MM.1S (cell line): ENCODE data around the gene RPE65.
"Not testable (repeated sequence)": the region's sequence is repeated elsewhere in the genome, so short reads cannot be mapped to it uniquely, and the experiment has no call there.

Experiments used
- DNase-seq: peaks from one replicate; pipeline ENCODE4 v3.0.0-alpha.2; 2015
- H2AFZ ChIP-seq: fragments of 300-600 bp; sonication (generic); 2 replicates; pipeline ENCODE4 v1.6.0; 2016; ENCODE audit warnings: antibody characterized with exemption, low read length
- H3F3A ChIP-seq: fragments of 300-600 bp; sonication (generic); 2 replicates; pipeline ENCODE4 v1.6.1; 2016; ENCODE audit warnings: mild to moderate bottlenecking, antibody characterized with exemption, low read length, moderate library complexity, mixed read lengths; ENCODE audit not compliant: insufficient read depth
- H3K27ac ChIP-seq: fragments of 300-600 bp; sonication (generic); 2 replicates; pipeline ENCODE4 v1.5.1; 2016; ENCODE audit warnings: mild to moderate bottlenecking, low read length
- H3K27me3 ChIP-seq: fragments of 300-600 bp; sonication (generic); replicated peaks from 2 replicates; pipeline ENCODE4 v1.6.0; 2016; ENCODE audit warnings: low read length; ENCODE audit not compliant: insufficient read depth
- H3K36me3 ChIP-seq: fragments of 300-600 bp; sonication (generic); replicated peaks from 2 replicates; pipeline ENCODE4 v1.6.1; 2016; ENCODE audit warnings: mild to moderate bottlenecking, low read length, mixed read lengths; ENCODE audit not compliant: insufficient read depth
- H3K4me1 ChIP-seq: fragments of 300-600 bp; sonication (generic); 2 replicates; pipeline ENCODE4 v1.6.1; 2016; ENCODE audit warnings: low read length, mixed read lengths
- H3K4me2 ChIP-seq: fragments of 300-600 bp; sonication (generic); 2 replicates; pipeline ENCODE4 v1.6.0; 2016; ENCODE audit warnings: low read depth, low read length
- H3K4me3 ChIP-seq: fragments of 300-600 bp; sonication (generic); 2 replicates; pipeline ENCODE4 v1.5.1; 2016; ENCODE audit warnings: low read length, mixed read lengths
- H3K79me2 ChIP-seq: fragments of 300-600 bp; sonication (generic); 2 replicates; pipeline ENCODE4 v1.6.1; 2016; ENCODE audit warnings: mixed run types, low read length, mixed read lengths
- H3K9ac ChIP-seq: fragments of 300-600 bp; sonication (generic); 2 replicates; pipeline ENCODE4 v1.6.1; 2016; ENCODE audit warnings: low read length, mixed read lengths
- H3K9me2 ChIP-seq: fragments of 300-600 bp; sonication (generic); replicated peaks from 2 replicates; pipeline ENCODE4 v1.6.1; 2016; ENCODE audit warnings: mild to moderate bottlenecking, low read length, mixed read lengths; ENCODE audit not compliant: insufficient read depth
- H3K9me3 ChIP-seq: fragments of 300-600 bp; sonication (generic); replicated peaks from 2 replicates; pipeline ENCODE4 v1.6.1; 2016; ENCODE audit warnings: mild to moderate bottlenecking, low read length, mixed read lengths; ENCODE audit not compliant: insufficient read depth
- H4K20me1 ChIP-seq: fragments of 300-600 bp; sonication (generic); 2 replicates; pipeline ENCODE4 v1.6.1; 2016; ENCODE audit warnings: mild to moderate bottlenecking, low read length, moderate library complexity, mixed read lengths; ENCODE audit not compliant: insufficient read depth
- CTCF ChIP-seq: fragments of 300-600 bp; sonication (generic); IDR thresholded peaks from 2 replicates; pipeline ENCODE4 v1.5.1; 2016; ENCODE audit warnings: antibody characterized with exemption, low read length, mixed read lengths
- EZH2 ChIP-seq: fragments of 300-600 bp; sonication (generic); optimal IDR thresholded peaks from 2 replicates; pipeline ENCODE3; 2017; ENCODE audit warnings: low read depth, mild to moderate bottlenecking, antibody characterized with exemption, low read length, mixed read lengths
- EZH2phosphoT487 ChIP-seq: fragments of 300-600 bp; sonication (generic); IDR thresholded peaks from 2 replicates; pipeline ENCODE4 v1.6.1; 2018; ENCODE audit warnings: antibody characterized with exemption, low read length

Gene RPE65

DNA sequence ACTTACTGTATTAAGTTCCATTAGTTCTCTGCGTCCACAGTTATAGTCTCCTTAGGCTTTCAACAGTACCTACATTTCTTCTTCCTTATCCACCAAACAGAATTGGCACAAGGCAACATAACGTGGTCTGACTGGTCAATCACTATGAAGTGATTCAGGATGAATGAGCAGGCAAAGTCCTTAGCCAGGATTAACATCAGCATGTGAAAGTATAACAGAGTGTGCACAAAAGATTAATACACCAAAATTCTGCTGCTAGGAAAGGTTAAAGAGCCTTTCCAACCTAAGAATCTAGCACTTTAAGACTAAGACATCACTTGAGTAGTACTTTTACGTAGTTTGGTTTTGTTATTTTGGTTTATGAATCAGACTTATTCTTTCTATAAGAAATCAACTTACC lies 31.3 kb upstream of the RPE65 start:
- no peak overlapping the region for H2AFZ ChIP-seq
- H3F3A ChIP-seq, result no peaks in the 10 kb centered on the region
- H3K4me3 ChIP-seq, result no peak overlapping the region
- H3K4me2 ChIP-seq, result no peak overlapping the region
- DNase-seq, result no peak
- H4K20me1 ChIP-seq, result no peaks in the 10 kb centered on the region
- no peaks in the 10 kb centered on the region for H3K9me2 ChIP-seq
- H3K36me3 ChIP-seq, result peaks cover 17% of the 10 kb centered on the region; the same call in 1 of the 2 replicates
- TF ChIP-seq CTCF (no peak), EZH2 (no peak), EZH2phosphoT487 (no peak)
- no peak overlapping the region for H3K27ac ChIP-seq
- H3K27me3 ChIP-seq, result no peaks in the 10 kb centered on the region
- H3K4me1 ChIP-seq, result no peaks in the 10 kb centered on the region
- no peaks in the 10 kb centered on the region for H3K79me2 ChIP-seq
- H3K9me3 ChIP-seq, result no peaks in the 10 kb centered on the region
- no peak overlapping the region for H3K9ac ChIP-seq

DNA sequence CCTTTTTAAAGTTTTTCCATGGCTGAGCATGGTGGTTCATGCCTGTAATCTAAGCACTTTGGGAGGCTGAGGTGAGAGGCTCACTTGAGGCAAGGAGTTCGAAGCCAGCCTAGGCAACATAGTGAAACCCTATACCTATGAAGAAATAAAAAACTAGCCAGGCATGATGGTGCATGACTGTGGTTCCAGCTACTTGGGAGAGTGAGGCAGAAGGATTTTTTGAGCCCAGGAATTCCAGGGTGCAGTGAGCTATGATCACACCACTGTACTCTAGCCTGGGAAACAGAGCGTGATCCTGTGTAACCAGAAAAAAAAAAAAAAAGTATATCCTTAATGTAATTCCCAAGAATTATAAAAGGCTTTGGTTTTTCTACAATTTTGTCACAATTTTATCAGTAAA lies 29.7 kb upstream of the RPE65 start:
- no peaks in the 10 kb centered on the region for H3F3A ChIP-seq
- TF ChIP-seq EZH2, result no peak
- no peak for TF ChIP-seq EZH2phosphoT487
- no peak for TF ChIP-seq CTCF
- H4K20me1 ChIP-seq, result no peaks in the 10 kb centered on the region
- no peak for DNase-seq
- no peak overlapping the region for H3K4me3 ChIP-seq
- no peaks in the 10 kb centered on the region for H3K4me1 ChIP-seq
- no peaks in the 10 kb centered on the region for H3K27me3 ChIP-seq
- no peak overlapping the region for H3K9ac ChIP-seq
- no peaks in the 10 kb centered on the region for H3K79me2 ChIP-seq
- no peak overlapping the region for H2AFZ ChIP-seq
- H3K9me3 ChIP-seq, result no peaks in the 10 kb centered on the region
- no peak overlapping the region for H3K27ac ChIP-seq
- H3K4me2 ChIP-seq, result no peak overlapping the region
- peaks cover 17% of the 10 kb centered on the region; the same call in 1 of the 2 replicates for H3K36me3 ChIP-seq
- H3K9me2 ChIP-seq, result no peaks in the 10 kb centered on the region

DNA sequence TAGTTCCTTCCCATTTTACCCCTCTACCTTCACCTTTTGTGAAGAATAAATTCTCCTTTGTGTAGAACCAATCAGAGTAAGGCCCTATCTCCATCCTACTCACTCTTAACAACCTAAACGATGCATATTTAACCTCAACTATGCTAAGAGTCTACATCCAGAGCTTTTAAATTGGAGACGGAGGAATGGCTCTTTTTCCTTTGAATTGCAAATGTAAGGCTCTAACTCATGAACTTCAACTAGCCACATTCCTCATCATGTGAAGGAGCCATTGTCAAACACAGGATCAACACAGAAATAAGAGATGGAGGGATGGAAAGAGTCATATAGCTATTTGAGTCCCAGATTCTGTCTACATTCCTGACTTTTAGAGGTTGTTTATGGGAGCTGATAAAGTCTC lies 28.9 kb upstream of the RPE65 start:
- no peak overlapping the region for H3K27ac ChIP-seq

GRCh38 chr1:68476626-68477025 lies 26.9 kb upstream of the RPE65 start:
- H2AFZ ChIP-seq, H3K27me3 ChIP-seq, H3K79me2 ChIP-seq, H4K20me1 ChIP-seq, H3K9me3 ChIP-seq, H3K4me3 ChIP-seq, H3F3A ChIP-seq, H3K9ac ChIP-seq, H3K4me1 ChIP-seq, H3K9me2 ChIP-seq, DNase-seq, H3K4me2 ChIP-seq, H3K27ac ChIP-seq, H3K36me3 ChIP-seq: not testable (repeated sequence)

More for the DNA sequence above, 28.9 kb upstream of the RPE65 start:
- Histone ChIP-seq H4K20me1 (no peaks in the 10 kb centered on the region), H2AFZ (no peak overlapping the region), H3F3A (no peaks in the 10 kb centered on the region), H3K79me2 (no peaks in the 10 kb centered on the region), H3K9ac (no peak overlapping the region), H3K9me2 (no peaks in the 10 kb centered on the region), H3K27me3 (no peaks in the 10 kb centered on the region), H3K4me2 (no peak overlapping the region), H3K4me3 (no peak overlapping the region), H3K36me3 (peaks cover 14% of the 10 kb centered on the region; the same call in 1 of the 2 replicates), H3K4me1 (no peaks in the 10 kb centered on the region), H3K9me3 (no peaks in the 10 kb centered on the region)
- DNase-seq, result no peak
- TF ChIP-seq EZH2phosphoT487 (no peak), CTCF (no peak), EZH2 (no peak)
